ENCODE measurements around the gene CELF1.

The CELF1 gene

DNA sequence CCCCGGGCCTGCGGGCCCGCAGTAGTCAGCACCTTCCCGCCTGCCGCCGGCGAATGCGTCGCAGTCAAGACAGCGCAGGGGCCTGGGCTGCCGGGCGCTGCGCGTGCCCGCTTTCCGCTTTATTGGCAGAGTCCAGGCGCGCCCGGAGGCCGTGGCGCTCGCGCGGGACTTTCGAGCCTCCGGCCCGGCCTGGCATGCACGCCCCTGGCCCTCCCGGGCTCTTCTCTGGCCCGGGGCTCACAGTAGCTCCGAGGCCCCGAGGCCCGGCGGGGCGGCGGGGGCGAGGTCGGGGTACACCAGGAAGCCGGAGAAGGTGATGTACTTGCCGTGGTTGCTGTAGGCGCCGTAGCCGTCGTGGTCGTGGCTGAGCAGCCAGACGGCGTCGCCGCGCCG is 36.6 kb upstream of the CELF1 start:
- peaks cover 14% of the 10 kb centered on the region for H3K4me1 ChIP-seq (ENCODE audit: control insufficient read depth, insufficient read depth, low read length)
- H3K4me2 ChIP-seq (ENCODE audit: low read length) = peak overlapping the region; percentile 45
- no peak overlapping the region for H3K4me3 ChIP-seq (ENCODE audit: low read length)
- H3K36me3 ChIP-seq (ENCODE audit: insufficient read depth, low read length) = no peaks in the 10 kb centered on the region
- H3K9ac ChIP-seq (ENCODE audit: low read depth, low read length) = no peak overlapping the region
- H3K9me3 ChIP-seq (replicated peaks; ENCODE audit: low read length) = no peaks in the 10 kb centered on the region
- H3K27me3 ChIP-seq (ENCODE audit: control insufficient read depth, insufficient read depth, low read length) = peaks cover 43% of the 10 kb centered on the region

- peaks cover 38% of the 10 kb centered on the region for H3K27me3 ChIP-seq (ENCODE audit: control insufficient read depth, insufficient read depth, low read length)
- peaks cover 4% of the 10 kb centered on the region for H3K36me3 ChIP-seq (ENCODE audit: insufficient read depth, low read length)
- H3K9ac ChIP-seq (ENCODE audit: low read depth, low read length) = no peak overlapping the region
- H3K4me2 ChIP-seq (ENCODE audit: low read length) = no peak overlapping the region
- H3K4me1 ChIP-seq (ENCODE audit: control insufficient read depth, insufficient read depth, low read length) = peaks cover 14% of the 10 kb centered on the region
- no peak overlapping the region for H3K4me3 ChIP-seq (ENCODE audit: low read length)
- H3K9me3 ChIP-seq (replicated peaks; ENCODE audit: low read length) = no peaks in the 10 kb centered on the region
Observed at GRCh38 chr11:47589118-47589517, 36.2 kb upstream of the CELF1 start.

DNA sequence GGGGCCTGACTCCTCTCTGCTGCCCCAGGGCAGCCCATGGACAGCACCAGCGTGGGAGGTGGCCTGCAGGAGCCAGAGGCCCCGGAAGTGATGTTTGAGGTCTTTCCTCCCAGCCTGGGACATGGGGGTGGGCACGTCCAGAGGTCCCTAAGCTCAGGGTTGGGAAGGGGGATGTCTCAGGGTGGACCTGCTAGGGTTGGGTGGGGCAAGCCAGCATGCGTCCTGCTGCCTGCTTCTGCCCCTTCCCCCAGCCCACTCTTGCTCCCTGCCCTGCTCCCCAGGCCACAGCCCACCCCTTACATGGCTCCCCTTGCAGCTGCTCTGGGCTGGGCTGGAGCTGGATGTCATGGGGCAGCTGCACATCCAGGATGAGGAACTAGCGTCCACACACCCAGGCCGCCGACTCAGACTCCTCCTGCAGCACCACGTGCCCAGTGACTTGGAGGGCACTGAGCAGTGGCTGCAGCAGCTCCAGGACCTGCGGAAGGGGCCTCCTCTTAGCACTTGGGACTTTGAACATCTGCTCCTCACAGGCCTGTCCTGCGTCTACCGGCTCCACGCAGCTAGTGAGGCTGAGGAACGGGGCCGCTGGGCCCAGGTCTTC is 34.9 kb upstream of the CELF1 start:
- Histone ChIP-seq H3K4me3 (ENCODE audit: low read length) (no peak overlapping the region), H3K27me3 (ENCODE audit: control insufficient read depth, insufficient read depth, low read length) (peaks cover 25% of the 10 kb centered on the region), H3K36me3 (ENCODE audit: insufficient read depth, low read length) (peaks cover 16% of the 10 kb centered on the region), H3K9me3 (replicated peaks; ENCODE audit: low read length) (no peaks in the 10 kb centered on the region), H3K4me1 (ENCODE audit: control insufficient read depth, insufficient read depth, low read length) (peaks cover 8% of the 10 kb centered on the region), H3K9ac (ENCODE audit: low read depth, low read length) (no peak overlapping the region), H3K4me2 (ENCODE audit: low read length) (no peak overlapping the region)

- Histone ChIP-seq H3K9ac (ENCODE audit: low read depth, low read length) (no peak overlapping the region), H3K4me2 (ENCODE audit: low read length) (no peak overlapping the region), H3K9me3 (replicated peaks; ENCODE audit: low read length) (no peaks in the 10 kb centered on the region), H3K4me3 (ENCODE audit: low read length) (no peak overlapping the region), H3K27me3 (ENCODE audit: control insufficient read depth, insufficient read depth, low read length) (peaks cover 19% of the 10 kb centered on the region), H3K4me1 (ENCODE audit: control insufficient read depth, insufficient read depth, low read length) (peaks cover 8% of the 10 kb centered on the region), H3K36me3 (ENCODE audit: insufficient read depth, low read length) (peaks cover 22% of the 10 kb centered on the region)
Observed at GRCh38 chr11:47587039-47587716, 34.2 kb upstream of the CELF1 start.

GRCh38 chr11:47586098-47586855 is 33.3 kb upstream of the CELF1 start, which contains the start of gene FAM180B:
TSS of gene FAM180B (plus strand) at chr11:47586678. CDS start at chr11:47586769, 91 bp downstream.
- peaks cover 31% of the 10 kb centered on the region for H3K36me3 ChIP-seq (ENCODE audit: insufficient read depth, low read length)

DNA sequence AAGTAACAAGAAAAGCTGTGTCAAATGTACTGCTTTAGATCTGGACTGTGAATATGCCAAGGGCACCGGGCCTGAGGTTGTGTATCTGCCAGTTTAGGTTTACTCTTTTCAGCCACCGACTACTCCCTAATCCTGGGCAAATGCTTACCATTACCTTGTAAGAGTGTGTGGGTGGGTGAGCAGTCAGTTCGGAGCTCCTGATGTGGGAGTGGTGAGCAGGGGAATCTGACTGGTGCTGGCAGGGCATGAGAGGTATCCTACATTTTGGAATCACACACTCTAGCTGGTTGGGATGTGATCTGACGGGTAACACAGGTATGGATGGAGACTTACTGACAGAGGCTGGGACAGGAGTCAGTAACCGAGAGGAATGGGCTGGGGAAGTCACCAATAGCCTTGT is 30.9 kb upstream of the CELF1 start:
- Histone ChIP-seq H3K9me3 (replicated peaks; ENCODE audit: low read length) (no peaks in the 10 kb centered on the region), H3K4me3 (ENCODE audit: low read length) (no peak overlapping the region), H3K9ac (ENCODE audit: low read depth, low read length) (no peak overlapping the region), H3K36me3 (ENCODE audit: insufficient read depth, low read length) (peaks cover 37% of the 10 kb centered on the region), H3K4me2 (ENCODE audit: low read length) (no peak overlapping the region), H3K4me1 (ENCODE audit: control insufficient read depth, insufficient read depth, low read length) (peaks cover 16% of the 10 kb centered on the region), H3K27me3 (ENCODE audit: control insufficient read depth, insufficient read depth, low read length) (no peaks in the 10 kb centered on the region)

More at GRCh38 chr11:47586098-47586855, 33.3 kb upstream of the CELF1 start, which contains the start of gene FAM180B:
- Histone ChIP-seq H3K27me3 (ENCODE audit: control insufficient read depth, insufficient read depth, low read length) (peaks cover 13% of the 10 kb centered on the region), H3K9ac (ENCODE audit: low read depth, low read length) (no peak within 1 kb of the TSS), H3K9me3 (replicated peaks; ENCODE audit: low read length) (no peaks in the 10 kb centered on the region), H3K4me1 (ENCODE audit: control insufficient read depth, insufficient read depth, low read length) (peaks cover 8% of the 10 kb centered on the region), H3K4me3 (ENCODE audit: low read length) (no peak within 1 kb of the TSS), H3K4me2 (ENCODE audit: low read length) (no peak within 1 kb of the TSS)

GRCh38 chr11:47578524-47579494 is 25.9 kb upstream of the CELF1 start, which contains the start of the genes KBTBD4 and NDUFS3:
TSS of gene KBTBD4 (minus strand) at chr11:47578970. CDS start at chr11:47578951, 19 bp downstream.
TSS of gene NDUFS3 (plus strand) at chr11:47579074. CDS start at chr11:47579092, 18 bp downstream.
- peak within 1 kb of the TSS; percentile 94 for H3K9ac ChIP-seq (ENCODE audit: low read depth, low read length)
- peaks cover 16% of the 10 kb centered on the region for H3K4me1 ChIP-seq (ENCODE audit: control insufficient read depth, insufficient read depth, low read length)
- H3K27me3 ChIP-seq (ENCODE audit: control insufficient read depth, insufficient read depth, low read length) = no peaks in the 10 kb centered on the region
- peak within 1 kb of the TSS; percentile 96 for H3K4me2 ChIP-seq (ENCODE audit: low read length)
- H3K4me3 ChIP-seq (ENCODE audit: low read length) = peak within 1 kb of the TSS; percentile 92
- H3K9me3 ChIP-seq (replicated peaks; ENCODE audit: low read length) = no peaks in the 10 kb centered on the region
- H3K36me3 ChIP-seq (ENCODE audit: insufficient read depth, low read length) = peaks cover 45% of the 10 kb centered on the region

DNA sequence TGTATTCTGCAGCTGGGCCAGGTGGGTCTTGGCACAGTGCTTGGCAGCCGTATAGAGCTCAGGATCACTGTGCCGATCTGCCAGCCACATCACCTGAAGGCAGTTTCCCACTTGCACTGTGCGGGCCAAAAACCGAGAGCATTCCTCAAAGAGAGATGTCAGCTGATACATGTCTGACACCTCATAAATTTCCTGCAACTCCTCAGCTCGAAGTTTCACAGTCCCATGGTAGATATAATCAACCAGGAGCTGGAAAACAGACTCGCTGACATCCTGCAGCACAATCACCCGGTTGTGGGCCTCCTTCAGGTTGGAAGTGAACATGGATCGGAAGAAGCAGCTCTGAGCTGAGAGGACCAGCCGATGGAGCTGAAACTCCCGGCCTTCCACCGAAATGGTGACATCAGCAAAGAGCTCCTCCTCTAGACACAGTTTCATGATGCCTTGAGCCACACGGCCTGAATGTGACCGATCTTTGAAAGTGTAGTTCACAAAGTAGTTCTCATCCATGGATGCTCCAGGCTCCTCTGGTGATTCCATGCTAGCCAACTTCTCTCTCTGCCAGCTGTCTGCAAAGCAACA is 24.6 kb upstream of the CELF1 start:
- peaks cover 46% of the 10 kb centered on the region for H3K36me3 ChIP-seq (ENCODE audit: insufficient read depth, low read length)
- peak overlapping the region; percentile 94 for H3K9ac ChIP-seq (ENCODE audit: low read depth, low read length)
- H3K4me1 ChIP-seq (ENCODE audit: control insufficient read depth, insufficient read depth, low read length) = peaks cover 24% of the 10 kb centered on the region
- H3K4me2 ChIP-seq (ENCODE audit: low read length) = peak overlapping the region; percentile 96
- no peaks in the 10 kb centered on the region for H3K9me3 ChIP-seq (replicated peaks; ENCODE audit: low read length)
- H3K4me3 ChIP-seq (ENCODE audit: low read length) = peak overlapping the region; percentile 92
- H3K27me3 ChIP-seq (ENCODE audit: control insufficient read depth, insufficient read depth, low read length) = no peaks in the 10 kb centered on the region

DNA sequence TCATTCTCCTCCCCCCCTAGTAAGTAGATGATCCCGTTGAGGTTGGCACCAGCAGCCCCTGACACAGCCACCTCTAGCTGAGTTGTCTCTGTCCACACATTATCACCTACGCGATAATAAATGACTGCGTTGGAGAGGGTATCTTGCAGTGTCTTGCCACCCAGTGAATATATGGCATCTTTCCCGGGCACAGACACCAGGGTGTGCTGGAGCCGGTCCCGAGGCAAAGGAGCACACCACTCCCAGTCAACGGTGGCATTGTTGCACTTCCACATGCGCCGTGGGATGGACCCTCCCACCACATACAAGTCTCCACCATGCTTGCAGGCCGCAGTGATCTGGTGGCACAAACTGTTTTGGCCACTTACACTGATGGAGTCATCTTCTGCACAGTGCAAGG is 20.4 kb upstream of the CELF1 start:
- H3K36me3 ChIP-seq (ENCODE audit: insufficient read depth, low read length) = peaks cover 48% of the 10 kb centered on the region
- H3K9ac ChIP-seq (ENCODE audit: low read depth, low read length) = no peak overlapping the region
- no peaks in the 10 kb centered on the region for H3K9me3 ChIP-seq (replicated peaks; ENCODE audit: low read length)
- peaks cover 29% of the 10 kb centered on the region for H3K4me1 ChIP-seq (ENCODE audit: control insufficient read depth, insufficient read depth, low read length)
- H3K4me3 ChIP-seq (ENCODE audit: low read length) = no peak overlapping the region
- H3K4me2 ChIP-seq (ENCODE audit: low read length) = peak overlapping the region; percentile 42
- H3K27me3 ChIP-seq (ENCODE audit: control insufficient read depth, insufficient read depth, low read length) = no peaks in the 10 kb centered on the region

DNA sequence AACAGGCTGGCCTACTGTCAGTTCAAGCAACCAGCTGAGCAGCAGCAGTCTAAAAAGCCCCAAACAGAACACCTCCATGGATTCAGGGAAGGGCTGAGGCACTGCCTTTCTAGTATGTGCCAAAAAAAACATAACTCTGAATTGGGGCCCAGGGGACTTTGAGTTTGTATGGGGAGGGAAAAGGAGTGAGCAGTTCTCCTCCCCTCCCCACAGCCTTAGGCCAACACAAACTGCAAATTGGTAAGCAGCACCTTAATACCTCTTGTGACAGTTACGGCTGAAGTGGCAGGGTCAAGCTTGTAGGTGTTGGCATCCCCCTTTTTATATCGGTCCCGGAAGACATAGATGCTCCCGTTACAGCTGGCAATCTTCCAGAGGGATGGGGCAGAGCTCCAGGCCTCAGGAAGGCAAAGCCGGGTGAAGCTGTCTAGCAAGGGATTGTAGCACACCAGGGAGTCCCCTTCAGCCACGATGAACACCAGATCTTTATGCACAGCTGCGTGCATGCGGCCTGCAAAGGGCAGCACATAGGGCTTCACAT is 19.9 kb upstream of the CELF1 start:
- Histone ChIP-seq H3K4me1 (ENCODE audit: control insufficient read depth, insufficient read depth, low read length) (peaks cover 26% of the 10 kb centered on the region), H3K9ac (ENCODE audit: low read depth, low read length) (peak overlapping the region; percentile 55), H3K4me2 (ENCODE audit: low read length) (peak overlapping the region; percentile 42), H3K4me3 (ENCODE audit: low read length) (no peak overlapping the region), H3K9me3 (replicated peaks; ENCODE audit: low read length) (no peaks in the 10 kb centered on the region), H3K27me3 (ENCODE audit: control insufficient read depth, insufficient read depth, low read length) (no peaks in the 10 kb centered on the region), H3K36me3 (ENCODE audit: insufficient read depth, low read length) (peaks cover 48% of the 10 kb centered on the region)
